Measurements from ENCODE around the gene PRPH.

Gene PRPH

DNA sequence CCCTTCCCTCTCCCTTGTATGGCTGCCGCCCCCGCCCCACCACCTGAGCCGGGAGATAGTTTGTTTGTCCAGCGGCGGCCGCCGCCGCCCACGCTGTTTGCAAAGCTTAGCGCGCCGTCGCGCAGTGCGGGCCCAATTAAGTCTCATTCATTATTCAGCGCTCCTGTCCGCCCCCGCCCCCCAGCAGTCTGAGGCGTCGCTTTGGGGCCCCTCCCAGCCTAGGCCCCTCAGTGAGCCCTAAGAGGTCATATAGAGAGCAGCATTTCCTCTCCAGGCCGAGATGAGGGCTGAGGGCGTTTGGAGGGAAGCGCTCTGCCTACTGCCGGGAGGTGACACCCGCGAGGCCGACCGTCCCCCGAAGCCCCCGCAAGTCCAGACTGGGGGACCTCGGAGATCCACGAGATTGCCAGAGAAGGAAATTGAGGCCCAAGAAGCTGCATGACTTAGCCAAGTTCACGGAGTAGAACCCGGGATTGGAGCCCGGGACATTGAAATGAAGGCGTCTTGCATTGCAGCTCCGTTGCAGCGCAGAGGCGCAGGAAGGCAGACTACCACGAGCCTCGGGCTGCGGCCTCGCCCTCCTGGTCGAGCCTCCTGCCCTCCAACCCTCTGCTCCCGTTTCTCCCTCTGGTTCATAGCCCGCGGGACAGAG lies 51.8 kb downstream of the PRPH start, which contains the start of gene DNAJC22:
Gene DNAJC22, plus strand, starts transcription at position 230 of the 652 bp plus-strand sequence. CDS start 1,985 bp downstream, outside the sequence.
- H3K9me3 Mint-ChIP-seq, result no peaks in the 10 kb centered on the region
- H3K36me3 Mint-ChIP-seq, result no peaks in the 10 kb centered on the region
- peak within 1 kb of the TSS; percentile 19 for H3K27ac Mint-ChIP-seq
- H3K4me1 Mint-ChIP-seq, result peaks cover 33% of the 10 kb centered on the region
- DNase-seq (ENCODE audit: low spot score in 2 of 2), result peak in 1 of 2 donors; percentile 53
- ATAC-seq (ENCODE audit: low read depth), result peak; percentile 3
- H3K4me3 Mint-ChIP-seq, result peak within 1 kb of the TSS; percentile 85
- peaks cover 24% of the 10 kb centered on the region for H3K27me3 Mint-ChIP-seq

DNA sequence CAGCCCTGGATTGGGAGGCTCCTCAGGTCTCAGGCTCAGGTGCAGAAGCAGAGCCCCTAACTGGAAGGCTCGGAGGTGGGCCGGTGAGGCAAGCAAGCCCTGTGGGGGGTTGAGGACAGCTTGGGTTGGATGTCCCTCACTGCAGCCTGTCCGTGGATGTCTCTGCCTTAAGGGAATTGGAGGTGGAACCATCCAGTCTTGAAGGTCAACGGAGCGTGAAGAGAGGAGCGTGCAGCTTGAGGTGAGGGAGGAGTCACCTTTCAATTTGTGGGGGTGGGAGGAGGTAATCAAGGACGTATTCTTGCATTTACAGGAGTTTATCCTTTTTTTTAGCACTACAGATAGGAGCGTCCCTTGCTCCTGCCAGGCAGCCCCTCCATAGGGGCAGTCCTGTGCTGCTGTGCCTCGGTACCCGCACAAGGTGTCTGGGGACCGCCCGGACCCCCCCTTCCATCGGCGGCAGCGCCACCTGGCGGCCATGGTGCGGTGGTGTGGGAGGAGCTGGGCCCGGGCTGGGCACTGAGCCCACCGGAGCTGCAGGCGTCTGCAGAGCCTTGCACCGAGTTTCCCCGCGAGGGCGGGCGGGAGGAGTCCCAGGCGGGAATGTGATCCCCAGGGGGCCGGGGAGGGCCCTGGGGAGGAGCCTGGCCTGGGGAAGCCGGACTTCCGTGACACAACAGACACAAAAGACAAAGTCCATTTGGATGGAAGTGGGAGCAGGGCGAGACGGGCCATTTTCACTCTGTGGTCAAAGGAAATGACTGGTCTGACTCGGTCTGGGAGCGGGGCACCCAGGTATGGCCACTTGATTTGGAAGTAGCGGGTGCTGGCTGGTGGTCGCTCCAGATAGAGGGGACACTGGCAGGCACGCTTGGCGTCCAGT lies 52.6 kb downstream of the PRPH start:
- no peaks in the 10 kb centered on the region for H3K36me3 Mint-ChIP-seq
- H3K4me3 Mint-ChIP-seq, result peak overlapping the region; percentile 85
- no peaks in the 10 kb centered on the region for H3K9me3 Mint-ChIP-seq
- DNase-seq (ENCODE audit: low spot score in 2 of 2), result peak; percentile 79 to 88
- H3K4me1 Mint-ChIP-seq, result peaks cover 33% of the 10 kb centered on the region
- no peak overlapping the region for H3K27ac Mint-ChIP-seq
- peak; percentile 76 for ATAC-seq (ENCODE audit: low read depth)
- peaks cover 24% of the 10 kb centered on the region for H3K27me3 Mint-ChIP-seq
